NCI-H82 treated with DMSO at 0.1 percent for 48 hours (cell line): Measurements from ENCODE around the gene HOXA6.

Source experiments
- DNase-seq: peaks from one replicate; lab custom pipeline; 2025; ENCODE audit not compliant: unreplicated experiment; lab: John Stamatoyannopoulos, UW

Gene HOXA6

GRCh38 chr7:27112361-27112760 lies 35.2 kb downstream of the HOXA6 start:
- DNase-seq = no peak

DNA sequence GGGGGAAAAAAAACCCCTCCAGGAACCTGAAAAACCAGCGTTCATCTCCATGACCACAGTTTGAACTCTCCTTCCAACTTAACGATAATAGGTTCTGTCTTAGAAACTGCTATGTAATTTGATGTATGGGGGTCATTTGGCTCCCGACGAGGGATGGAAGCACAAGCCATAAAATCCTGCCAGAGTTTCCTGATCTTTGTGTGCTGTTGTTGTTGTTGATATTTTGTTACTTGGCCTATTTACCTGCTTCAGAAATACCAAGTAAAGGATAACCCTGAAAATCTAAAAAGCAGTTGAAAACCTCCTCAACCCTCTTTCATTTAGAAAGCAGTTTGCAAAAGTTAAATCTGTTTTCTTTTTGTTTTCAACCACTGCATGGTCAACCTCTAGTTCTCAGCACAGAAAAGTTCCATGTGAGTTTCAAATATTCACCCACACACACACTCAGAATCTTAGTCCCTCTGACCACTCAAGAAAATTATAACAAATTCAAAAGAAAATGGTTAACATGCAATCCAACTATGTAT lies 35.8 kb downstream of the HOXA6 start:
- no peak for DNase-seq

GRCh38 chr7:27111042-27111750 lies 36.4 kb downstream of the HOXA6 start:
- no peak for DNase-seq

- DNase-seq = peak; percentile 37
Measured at GRCh38 chr7:27110186-27111031, 37.2 kb downstream of the HOXA6 start.

DNA sequence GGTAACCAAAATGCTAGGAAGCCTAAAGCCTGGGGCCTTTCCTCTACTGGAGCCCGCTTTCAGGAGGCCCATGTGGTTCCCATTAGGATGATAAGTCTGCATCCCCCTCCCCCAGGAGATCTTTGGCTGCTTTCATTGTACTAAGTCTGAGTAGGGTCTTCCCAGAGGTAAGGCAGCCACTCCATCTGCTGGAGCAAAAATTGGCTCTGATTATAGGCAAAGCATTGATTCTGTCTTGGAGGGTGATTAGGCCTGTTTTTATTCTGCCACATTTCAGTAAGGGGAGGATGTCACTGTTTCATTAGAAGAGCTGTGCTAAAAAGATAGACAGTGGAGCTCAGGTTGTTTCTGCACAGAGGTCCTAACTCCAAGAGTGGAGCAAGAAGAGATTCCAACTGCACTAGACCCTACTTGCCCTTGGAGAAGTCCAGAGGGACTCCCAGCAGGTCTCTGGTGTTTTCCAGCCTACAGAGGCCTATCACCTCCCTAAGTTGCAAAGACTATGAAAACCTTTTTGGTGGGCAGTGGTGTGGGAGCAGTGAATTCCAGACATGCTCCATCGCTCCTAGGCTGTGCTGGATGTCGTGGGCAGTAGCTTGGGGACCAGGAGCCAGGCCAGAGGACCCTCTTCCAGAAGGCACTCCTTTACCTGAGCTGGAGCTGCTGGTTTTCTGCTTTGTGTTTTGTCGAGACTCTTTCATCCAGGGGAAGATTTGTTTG lies 37.9 kb downstream of the HOXA6 start:
- no peak for DNase-seq

DNA sequence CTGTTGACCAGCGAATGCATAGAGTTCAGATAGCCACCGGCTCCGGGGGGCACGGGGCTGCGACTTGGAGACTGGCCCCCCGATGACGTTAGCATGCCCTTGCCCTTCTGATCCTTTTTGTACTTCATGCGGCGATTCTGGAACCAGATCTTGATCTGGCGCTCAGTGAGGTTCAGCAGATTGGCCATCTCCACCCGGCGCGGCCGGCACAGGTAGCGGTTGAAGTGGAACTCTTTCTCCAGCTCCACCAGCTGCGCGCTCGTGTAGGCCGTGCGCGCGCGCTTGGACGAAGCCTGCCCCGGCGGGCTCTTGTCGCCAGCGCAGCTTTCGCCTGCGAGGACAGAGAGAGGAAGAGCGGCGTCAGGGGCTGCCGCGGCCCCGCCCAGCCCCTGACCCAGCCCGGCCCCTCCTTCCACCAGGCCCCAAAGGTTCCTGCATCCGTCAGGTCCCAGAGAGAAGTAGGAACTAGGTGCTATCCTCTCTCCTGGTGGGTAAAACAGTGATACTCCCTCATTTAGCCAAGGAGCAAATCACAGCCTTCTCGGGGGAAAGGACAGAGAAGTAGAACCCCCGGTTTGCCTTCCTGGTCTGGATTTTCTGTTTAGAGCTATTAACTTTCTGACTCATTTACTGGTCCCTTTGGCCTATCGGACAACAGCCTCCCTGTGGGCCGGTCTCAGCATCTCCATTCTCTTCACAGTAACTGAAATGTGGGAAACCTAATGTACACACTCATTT lies 39.0 kb downstream of the HOXA6 start:
- DNase-seq = no peak

GRCh38 chr7:27107391-27108381 lies 39.9 kb downstream of the HOXA6 start:
- no peak for DNase-seq

DNA sequence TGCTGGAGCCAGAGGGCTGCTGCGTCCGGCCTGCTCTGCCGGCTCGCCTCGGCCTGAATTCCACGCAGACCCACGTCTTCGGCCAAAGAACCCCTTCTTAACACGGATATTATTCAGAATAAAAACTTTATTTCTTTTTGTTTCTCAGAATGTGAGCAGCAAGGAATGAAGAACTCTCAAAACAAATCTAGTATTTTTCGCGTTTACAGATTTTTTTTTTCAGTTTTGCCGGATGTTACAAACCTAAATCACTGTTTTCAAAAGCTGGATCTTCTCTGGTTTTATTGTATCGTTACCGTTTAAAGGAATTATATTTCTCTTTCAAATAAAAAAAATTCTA lies 40.7 kb downstream of the HOXA6 start:
- DNase-seq = no peak

DNA sequence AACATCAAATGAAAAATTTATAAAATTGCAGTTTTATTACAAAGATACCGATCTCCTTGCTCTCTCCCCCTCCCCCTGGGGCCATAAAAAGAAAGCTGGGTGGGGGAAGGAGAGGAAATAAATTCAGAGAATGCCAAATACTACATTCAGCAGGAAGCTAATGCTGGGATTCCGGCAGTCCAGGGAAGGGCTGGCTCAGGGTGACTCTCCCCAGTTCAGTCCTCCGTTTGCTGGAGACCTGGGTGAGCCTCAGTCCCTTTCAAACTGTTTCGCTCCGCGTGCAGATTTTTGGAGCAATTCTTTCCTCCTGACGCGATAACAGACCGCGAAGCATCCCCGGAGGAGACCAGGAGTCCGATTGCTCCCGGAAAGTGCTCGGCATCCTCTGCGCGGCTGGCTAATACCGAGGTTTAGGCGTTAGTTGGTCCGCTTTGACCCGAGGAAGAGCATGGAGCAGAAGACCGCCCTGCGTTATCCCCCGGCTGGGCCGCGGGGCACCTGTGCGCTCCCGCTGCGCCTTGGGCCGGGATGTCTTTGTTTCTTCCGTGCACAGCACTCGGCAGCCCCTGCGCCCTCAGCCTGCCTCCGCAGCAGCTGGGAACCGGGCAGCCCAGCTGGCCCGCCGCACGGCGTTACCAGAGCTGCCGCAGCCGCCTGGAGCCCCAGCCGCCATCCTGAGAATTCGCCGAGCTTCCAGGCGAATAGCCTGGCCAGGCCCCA lies 41.2 kb downstream of the HOXA6 start:
- DNase-seq = no peak

DNA sequence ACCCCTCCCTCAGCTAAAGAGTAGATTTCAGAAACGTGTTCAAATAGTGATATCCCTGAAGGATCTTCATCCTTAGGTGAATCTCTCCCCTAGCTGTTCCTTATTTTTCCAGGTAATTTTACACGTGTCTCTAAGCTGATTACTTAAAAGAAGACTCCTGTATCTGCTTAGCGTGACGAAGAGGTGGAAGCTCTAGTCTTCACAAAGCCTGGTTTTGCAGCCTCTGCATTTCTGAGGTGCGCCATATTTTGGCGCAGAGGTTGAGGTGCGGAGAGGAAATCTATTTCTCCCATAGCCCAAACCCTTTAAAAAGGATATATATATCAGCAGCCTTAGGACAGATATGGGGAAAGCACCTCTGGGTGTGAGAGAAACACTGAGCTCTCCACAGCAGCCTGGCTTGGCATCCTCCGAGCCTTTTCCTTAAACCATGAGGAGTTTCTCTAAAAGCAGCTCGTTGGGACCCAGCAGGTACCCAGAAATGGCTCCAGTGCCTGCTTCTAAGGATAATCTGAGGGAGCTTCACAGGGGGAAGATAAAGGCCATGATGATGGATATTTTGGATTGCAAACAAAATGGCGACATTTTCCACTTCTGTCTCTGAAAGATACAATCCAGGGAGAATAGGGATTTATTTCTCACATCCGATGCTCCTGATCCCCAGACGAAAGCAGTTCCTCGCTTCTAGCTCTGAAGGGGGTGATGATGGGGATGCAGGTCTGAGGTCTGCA lies 42.1 kb downstream of the HOXA6 start:
- DNase-seq = no peak

DNA sequence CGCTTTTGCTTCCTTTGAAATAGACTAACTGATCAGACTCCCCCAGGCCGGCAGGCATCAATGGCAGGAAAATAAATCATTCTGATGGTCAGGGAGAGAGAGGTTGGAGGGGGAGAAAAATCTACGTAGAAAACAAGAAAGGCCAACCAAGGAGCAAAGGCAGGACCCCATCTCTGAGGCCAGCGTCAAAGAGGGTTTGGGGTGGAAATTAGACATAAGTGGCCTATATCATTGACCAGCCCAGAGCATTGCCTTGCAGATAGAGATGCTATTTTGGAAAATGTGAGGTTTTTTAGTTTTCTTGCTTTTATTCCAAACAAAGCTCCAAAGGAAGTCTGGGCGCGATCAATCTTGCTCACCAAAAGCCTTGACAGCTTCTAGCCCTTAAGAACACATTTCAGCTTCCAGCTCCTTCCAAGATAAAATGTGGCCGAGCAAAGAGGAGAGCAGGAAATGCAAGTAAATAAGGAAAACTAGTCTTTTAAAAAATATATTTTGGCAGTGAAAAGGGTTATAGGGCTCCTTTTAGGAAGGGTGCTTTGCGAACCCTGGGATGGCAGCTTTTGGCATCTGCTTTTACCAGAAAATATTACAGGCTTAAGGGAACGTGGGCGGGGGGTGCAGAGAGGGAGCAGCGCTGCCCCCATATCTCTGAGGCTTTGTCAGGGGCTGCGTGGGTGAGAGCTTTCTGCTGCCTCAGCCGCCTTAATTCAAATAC lies 43.1 kb downstream of the HOXA6 start:
- no peak for DNase-seq

DNA sequence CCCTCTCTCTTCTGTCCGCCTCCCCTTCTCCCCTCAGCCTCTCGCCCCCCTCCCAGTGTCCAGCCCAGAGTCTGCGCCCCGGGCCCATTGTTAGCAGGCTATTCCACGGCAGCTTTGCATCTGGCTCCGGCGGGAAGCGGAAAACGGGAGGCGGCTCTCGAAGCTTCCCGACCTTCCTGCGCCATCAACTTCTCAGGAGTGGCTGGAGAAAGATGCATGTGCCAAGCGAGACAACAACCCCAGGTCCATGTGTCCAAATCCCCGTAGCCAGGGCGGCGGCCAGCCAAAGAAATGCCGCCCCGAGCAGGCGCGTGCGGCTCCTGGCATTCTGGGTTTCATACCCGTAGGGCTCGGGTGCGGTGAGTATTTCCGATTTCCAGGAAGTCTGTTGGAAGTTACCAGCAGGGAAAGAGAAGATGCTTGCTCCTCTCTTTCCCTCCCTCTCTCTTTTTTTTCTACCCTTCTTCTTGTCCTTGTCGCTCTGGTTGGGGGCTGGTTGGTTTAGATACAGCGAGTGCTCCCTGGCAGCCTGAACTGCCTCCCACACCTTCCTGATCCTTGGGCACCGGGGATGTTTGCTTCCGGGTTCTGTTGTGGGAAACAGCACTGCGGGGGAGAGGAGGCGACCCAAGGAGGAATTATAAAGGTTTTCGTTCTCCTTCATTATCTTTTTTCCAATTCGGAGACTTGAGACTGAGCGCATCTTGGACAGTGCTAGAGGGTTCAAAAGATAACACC lies 43.9 kb downstream of the HOXA6 start:
- no peak for DNase-seq

DNA sequence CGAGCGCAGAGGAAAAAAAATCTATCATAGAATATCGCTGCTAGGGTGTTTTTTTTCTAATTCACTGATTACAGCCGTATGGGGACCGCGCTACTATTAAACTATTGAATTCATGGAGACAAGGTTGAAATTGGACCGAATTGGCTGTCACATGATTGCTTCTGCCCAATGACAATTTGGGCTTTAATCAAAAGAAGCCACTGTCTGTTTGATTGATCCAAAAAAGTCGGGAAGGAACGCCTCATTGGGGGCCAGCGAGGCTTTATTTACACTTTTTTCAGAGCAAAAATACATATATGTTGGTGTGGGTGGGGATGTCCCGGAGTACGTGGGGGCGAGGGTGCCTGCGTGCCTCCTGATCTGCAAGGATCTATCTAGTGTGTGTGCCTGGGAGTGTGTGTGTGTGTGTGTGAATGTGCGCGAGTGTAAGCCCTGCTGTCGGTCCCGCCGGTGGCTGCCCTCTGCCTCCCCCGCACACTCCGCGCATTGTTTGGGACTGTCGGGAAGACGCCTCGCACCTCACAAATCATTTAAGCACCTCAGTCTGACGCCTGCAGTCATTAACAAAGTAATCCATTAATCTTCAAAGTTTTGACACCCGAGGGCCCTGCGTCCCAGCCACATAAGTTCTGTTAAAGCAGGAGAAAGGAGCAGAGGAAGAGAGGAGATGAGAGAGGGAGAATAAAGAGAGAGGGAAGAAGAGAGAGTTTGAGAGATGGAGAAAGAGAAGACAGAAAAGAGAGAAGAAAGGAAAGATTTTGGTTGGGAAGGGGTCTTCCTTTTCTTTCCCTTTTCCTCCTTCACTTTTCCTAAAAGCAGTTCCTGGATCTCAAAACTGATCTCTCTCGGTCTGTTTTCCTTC lies 44.8 kb downstream of the HOXA6 start, which contains the start of gene HOXA2:
Gene HOXA2 (minus strand): TSS at position 103 of the 862 bp plus-strand sequence. CDS start 183 bp downstream, outside the sequence.
- peak; percentile 43 for DNase-seq

DNA sequence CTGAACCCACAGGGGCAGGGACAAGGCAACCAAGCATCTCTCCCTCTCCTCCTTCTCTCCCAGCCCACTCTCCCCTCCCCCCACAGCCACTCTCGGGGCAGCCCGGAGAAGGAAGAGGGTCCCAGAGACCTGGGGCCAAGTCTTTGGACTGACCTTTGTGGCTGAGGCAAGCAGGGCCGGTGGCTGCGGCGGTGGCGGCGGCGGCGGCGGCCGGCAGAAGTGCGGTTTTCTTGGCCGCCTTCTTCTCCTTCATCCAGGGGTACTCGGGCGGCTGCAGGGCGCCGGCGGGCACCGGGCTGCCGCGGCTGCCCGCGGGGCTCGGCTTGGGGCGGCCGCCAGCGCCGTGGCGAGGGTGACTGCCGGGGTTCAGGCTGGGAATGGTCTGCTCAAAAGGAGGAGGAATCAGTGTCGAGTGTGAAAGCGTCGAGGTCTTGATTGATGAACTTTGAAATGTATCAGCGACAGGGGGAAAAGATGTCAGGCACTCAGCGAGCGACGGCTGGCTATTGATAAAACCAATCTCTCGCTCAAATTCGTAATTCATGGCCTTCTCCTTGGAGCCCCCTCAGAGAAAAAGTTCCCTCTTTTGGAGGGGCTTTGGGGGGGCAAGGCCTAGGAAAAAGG lies 45.5 kb downstream of the HOXA6 start:
- no peak for DNase-seq

DNA sequence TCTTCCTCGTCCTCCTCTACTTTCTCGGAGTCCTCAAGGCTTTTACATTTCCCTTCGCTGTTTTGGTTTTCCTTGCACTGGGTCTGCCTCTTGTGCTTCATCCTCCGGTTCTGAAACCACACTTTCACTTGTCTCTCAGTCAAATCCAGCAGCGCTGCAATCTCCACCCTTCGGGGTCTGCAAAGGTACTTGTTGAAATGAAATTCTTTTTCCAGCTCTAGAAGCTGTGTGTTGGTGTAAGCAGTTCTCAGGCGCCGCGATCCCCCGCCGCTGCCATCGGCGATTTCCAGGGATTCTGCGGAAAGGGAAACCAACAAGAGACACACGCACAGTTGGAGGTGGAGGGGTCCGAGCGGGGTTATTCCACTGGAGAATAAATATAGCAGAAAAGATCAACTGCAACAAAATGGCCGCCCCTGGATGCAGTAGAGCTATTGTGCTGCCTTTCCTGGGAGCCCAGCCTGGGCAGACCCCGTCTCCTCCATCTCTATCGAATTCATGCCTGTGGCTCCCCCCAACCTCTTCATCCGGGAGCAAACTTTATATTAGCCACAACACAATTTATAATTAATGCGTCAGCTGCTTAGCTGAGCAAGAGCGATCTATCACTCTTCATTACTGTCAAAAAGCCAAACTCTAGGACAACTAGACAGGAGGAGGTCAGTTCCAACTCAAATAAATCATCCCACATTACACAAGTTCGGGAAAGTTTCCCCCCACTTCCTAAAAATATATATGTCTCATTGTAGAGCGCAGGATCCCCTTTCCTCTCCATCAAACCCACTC lies 46.2 kb downstream of the HOXA6 start:
- DNase-seq = no peak
